IPS DF 6.9 (cell line): ENCODE measurements around the gene RUVBL1.

Experiments used
- DNase-seq: peaks from one replicate; pipeline ENCODE4 v3.0.0-alpha.2; 2013; ENCODE audit warnings: low read depth, low spot score
- H3K27ac ChIP-seq: one replicate; pipeline ENCODE4 v1.5.1; 2013; ENCODE audit warnings: low read length, control low read depth
- H3K27me3 ChIP-seq: 2 replicates; pipeline ENCODE4 v1.6.1; 2013; ENCODE audit warnings: mild to moderate bottlenecking, low read length; ENCODE audit not compliant: control insufficient read depth, insufficient read depth
- H3K36me3 ChIP-seq: 2 replicates; pipeline ENCODE4 v1.6.1; 2013; ENCODE audit warnings: low read length; ENCODE audit not compliant: control insufficient read depth, insufficient read depth
- H3K4me1 ChIP-seq: 2 replicates; pipeline ENCODE4 v1.6.1; 2013; ENCODE audit warnings: low read length; ENCODE audit not compliant: control insufficient read depth, insufficient read depth
- H3K4me3 ChIP-seq: 2 replicates; pipeline ENCODE4 v1.5.1; 2013; ENCODE audit warnings: mild to moderate bottlenecking, low read length
- H3K9me3 ChIP-seq: 2 replicates; pipeline ENCODE4 v1.6.1; 2013; ENCODE audit warnings: low read length, inconsistent platforms; ENCODE audit not compliant: control insufficient read depth, insufficient read depth
- WGBS: extraction: QIAGEN DNeasy Blood & Tissue Kit; methylation state at CpG from one replicate; pipeline ENCODE4 v1.1.7; 2013; ENCODE audit warnings: mixed read lengths, missing lambda C conversion rate; ENCODE audit not compliant: insufficient read length, insufficient coverage; 5-methylcytosine and 5-hydroxymethylcytosine counted together

The RUVBL1 gene

GRCh38 chr3:128123538-128124368, at the start of gene RUVBL1:
Gene RUVBL1, minus strand, starts transcription at chr3:128123812. Its CDS starts 88 bp downstream, at chr3:128123724.
- DNase-seq = peak; percentile 93
- no CpG with 5 or more reads among the region's 47 CpGs for WGBS
- Histone ChIP-seq H3K9me3 (no peaks in the 10 kb centered on the region), H3K36me3 (no peaks in the 10 kb centered on the region), H3K27me3 (no peaks in the 10 kb centered on the region), H3K27ac (no peak within 1 kb of the TSS), H3K4me1 (no peaks in the 10 kb centered on the region), H3K4me3 (peak within 1 kb of the TSS; percentile 81)

- Histone ChIP-seq H3K9me3 (no peaks in the 10 kb centered on the region), H3K27ac (no peak overlapping the region), H3K4me3 (no peak overlapping the region), H3K4me1 (peaks cover 4% of the 10 kb centered on the region; the same call in 1 of the 2 replicates), H3K27me3 (no peaks in the 10 kb centered on the region), H3K36me3 (no peaks in the 10 kb centered on the region)
- no peak for DNase-seq
- WGBS = no CpG with 5 or more reads among the region's 8 CpGs
Observed at GRCh38 chr3:128173200-128173599, 49.6 kb upstream of the RUVBL1 start.

GRCh38 chr3:128170866-128171516, 47.4 kb upstream of the RUVBL1 start:
- H3K4me3 ChIP-seq = no peak overlapping the region
- no CpG with 5 or more reads among the region's 5 CpGs for WGBS
- DNase-seq = peak; percentile 41
- no peaks in the 10 kb centered on the region; the same call in 1 of the 2 replicates for H3K9me3 ChIP-seq
- no peak overlapping the region for H3K27ac ChIP-seq
- H3K36me3 ChIP-seq = no peaks in the 10 kb centered on the region
- H3K27me3 ChIP-seq = no peaks in the 10 kb centered on the region
- H3K4me1 ChIP-seq = peaks cover 7% of the 10 kb centered on the region; the same call in 1 of the 2 replicates

- Histone ChIP-seq H3K4me1 (peaks cover 4% of the 10 kb centered on the region; the same call in 1 of the 2 replicates), H3K27ac (no peak overlapping the region), H3K27me3 (no peaks in the 10 kb centered on the region), H3K4me3 (no peak overlapping the region), H3K36me3 (no peaks in the 10 kb centered on the region), H3K9me3 (no peaks in the 10 kb centered on the region; the same call in 1 of the 2 replicates)
- no CpG with 5 or more reads among the region's 4 CpGs for WGBS
- no peak for DNase-seq
Observed at GRCh38 chr3:128168836-128169235, 45.2 kb upstream of the RUVBL1 start.

- no peak for DNase-seq
- Histone ChIP-seq H3K4me1 (peaks cover 3% of the 10 kb centered on the region; the same call in 1 of the 2 replicates), H3K27me3 (no peaks in the 10 kb centered on the region), H3K27ac (no peak overlapping the region), H3K36me3 (no peaks in the 10 kb centered on the region), H3K9me3 (no peaks in the 10 kb centered on the region; the same call in 1 of the 2 replicates), H3K4me3 (no peak overlapping the region)
- no CpG with 5 or more reads among the region's 5 CpGs for WGBS
Observed at GRCh38 chr3:128167973-128168674, 44.5 kb upstream of the RUVBL1 start.

GRCh38 chr3:128167646-128167972, 44.0 kb upstream of the RUVBL1 start:
- H3K9me3 ChIP-seq = no peaks in the 10 kb centered on the region; the same call in 1 of the 2 replicates
- H3K36me3 ChIP-seq = no peaks in the 10 kb centered on the region
- no peaks in the 10 kb centered on the region for H3K27me3 ChIP-seq
- no CpG with 5 or more reads among the region's 8 CpGs for WGBS
- no peak for DNase-seq
- H3K4me1 ChIP-seq = peaks cover 3% of the 10 kb centered on the region; the same call in 1 of the 2 replicates
- no peak overlapping the region for H3K27ac ChIP-seq
- no peak overlapping the region for H3K4me3 ChIP-seq

GRCh38 chr3:128166971-128167453, 43.4 kb upstream of the RUVBL1 start:
- peaks cover 3% of the 10 kb centered on the region; the same call in 1 of the 2 replicates for H3K4me1 ChIP-seq
- H3K9me3 ChIP-seq = no peaks in the 10 kb centered on the region; the same call in 1 of the 2 replicates
- no peak overlapping the region for H3K4me3 ChIP-seq
- no CpG with 5 or more reads among the region's 5 CpGs for WGBS
- no peaks in the 10 kb centered on the region for H3K27me3 ChIP-seq
- H3K27ac ChIP-seq = no peak overlapping the region
- no peaks in the 10 kb centered on the region for H3K36me3 ChIP-seq
- DNase-seq = no peak

GRCh38 chr3:128163432-128163831, 39.8 kb upstream of the RUVBL1 start:
- WGBS = no CpG with 5 or more reads among the region's 5 CpGs
- Histone ChIP-seq H3K9me3 (no peaks in the 10 kb centered on the region; the same call in 1 of the 2 replicates), H3K27ac (no peak overlapping the region), H3K27me3 (no peaks in the 10 kb centered on the region), H3K4me3 (no peak overlapping the region), H3K36me3 (no peaks in the 10 kb centered on the region), H3K4me1 (peaks cover 3% of the 10 kb centered on the region; the same call in 1 of the 2 replicates)
- DNase-seq = no peak

- H3K36me3 ChIP-seq = no peaks in the 10 kb centered on the region
- H3K4me1 ChIP-seq = no peaks in the 10 kb centered on the region
- no peak overlapping the region for H3K4me3 ChIP-seq
- no CpG with 5 or more reads among the region's 5 CpGs for WGBS
- no peak for DNase-seq
- no peaks in the 10 kb centered on the region for H3K27me3 ChIP-seq
- H3K9me3 ChIP-seq = no peaks in the 10 kb centered on the region
- H3K27ac ChIP-seq = no peak overlapping the region
Observed at GRCh38 chr3:128160661-128161060, 37.0 kb upstream of the RUVBL1 start.
